Suprapubic skin (tissue), 4 donors: ENCODE data around the gene AGAP1. TPM values are rescaled to one million over a fixed set of nuclear protein-coding genes. Genes with fewer than 3 reads are reported as not detected.

ENCODE experiments used
- DNase-seq, 2 donors: peaks; one replicate each; pipeline ENCODE4 v3.0.0-alpha.2; 2019; ENCODE audit warnings: low spot score in 2 of 2
- H3K27ac ChIP-seq: fragments of 200-600 bp; sonication (generic); one replicate; pipeline ENCODE4 v1.5.1; 2019
- H3K27me3 ChIP-seq: fragments of 200-600 bp; sonication (generic); one replicate; pipeline ENCODE4 v1.5.1; 2019
- H3K36me3 ChIP-seq: fragments of 200-600 bp; sonication (generic); one replicate; pipeline ENCODE4 v1.5.1; 2019
- H3K4me1 ChIP-seq: fragments of 200-600 bp; sonication (generic); one replicate; pipeline ENCODE4 v1.5.1; 2019
- H3K4me3 ChIP-seq: fragments of 200-600 bp; sonication (generic); one replicate; pipeline ENCODE4 v1.5.1; 2019; ENCODE audit warnings: mild to moderate bottlenecking
- H3K9me3 ChIP-seq: fragments of 200-600 bp; sonication (generic); one replicate; pipeline ENCODE4 v1.5.1; 2019
- CTCF ChIP-seq, 2 donors: fragments of 200-600 bp in 1 of 2; fragments of 450-650 bp in 1 of 2; sonication (generic) in 1 of 2; IDR thresholded peaks; one replicate each; pipeline ENCODE4 v1.5.1; 2016 to 2019; ENCODE audit warnings: antibody characterized with exemption in 2 of 2, mild to moderate bottlenecking in 1 of 2, moderate library complexity in 1 of 2
- EP300 ChIP-seq: sonication (generic); formaldehyde crosslinking; IDR thresholded peaks from one replicate; pipeline ENCODE4 v1.6.1; 2017; ENCODE audit warnings: antibody characterized with exemption
- POLR2A ChIP-seq, 2 donors: fragments of 450-650 bp; IDR thresholded peaks; one replicate each; pipeline ENCODE4 v1.6.1; 2017; ENCODE audit warnings: antibody characterized with exemption in 2 of 2, mild to moderate bottlenecking in 2 of 2, moderate library complexity in 2 of 2
- POLR2AphosphoS5 ChIP-seq, 3 donors: sonication (generic); formaldehyde crosslinking; IDR thresholded peaks; one replicate each; pipeline ENCODE4 v1.6.1; 2017; ENCODE audit warnings: antibody characterized with exemption in 3 of 3
- WGBS: methylation state at CpG from one replicate; pipeline ENCODE4 v1.1.5; 2018; 5-methylcytosine and 5-hydroxymethylcytosine counted together
- total RNA-seq, 4 donors: library from RNA; depleted of rRNA; stranded (reverse); fragments of >200 nt; gene quantifications; one replicate each; pipeline ENCODE4 v1.1.0, GENCODE V29; 2016

Gene AGAP1
- total RNA-seq, 4 donors from 2014 or later: 14.1 to 30.7 (median 19.4) TPM

- TF ChIP-seq EP300 (no peak), CTCF (IDR thresholded peaks at IDR 0.05) (no peak), POLR2A (IDR thresholded peaks at IDR 0.05) (no peak), POLR2AphosphoS5 (IDR thresholded peaks at IDR 0.05) (no peak)
- H3K36me3 ChIP-seq: peaks cover 35% of the 10 kb centered on the region
- H3K27me3 ChIP-seq: no peaks in the 10 kb centered on the region
- no peak overlapping the region for H3K27ac ChIP-seq
- no peak overlapping the region for H3K4me3 ChIP-seq
- H3K4me1 ChIP-seq: no peaks in the 10 kb centered on the region
- WGBS: 80% methylated on average over 16 of the region's 16 CpGs
- H3K9me3 ChIP-seq: no peaks in the 10 kb centered on the region
- no peak for DNase-seq
Observed at GRCh38 chr2:235934774-235935484, 441.1 kb downstream of the AGAP1 start.

GRCh38 chr2:235935773-235936172 is 441.9 kb downstream of the AGAP1 start:
- Histone ChIP-seq H3K9me3 (no peaks in the 10 kb centered on the region), H3K36me3 (peaks cover 27% of the 10 kb centered on the region), H3K27ac (no peak overlapping the region), H3K4me1 (no peaks in the 10 kb centered on the region), H3K4me3 (no peak overlapping the region), H3K27me3 (no peaks in the 10 kb centered on the region)
- no peak for DNase-seq
- no peak for TF ChIP-seq POLR2AphosphoS5 (IDR thresholded peaks at IDR 0.05)
- TF ChIP-seq POLR2A (IDR thresholded peaks at IDR 0.05): no peak
- 90% methylated on average over 13 of the region's 13 CpGs for WGBS

GRCh38 chr2:235936493-235936892 is 442.6 kb downstream of the AGAP1 start:
- Histone ChIP-seq H3K27ac (no peak overlapping the region), H3K36me3 (peaks cover 20% of the 10 kb centered on the region), H3K9me3 (no peaks in the 10 kb centered on the region), H3K4me3 (no peak overlapping the region), H3K4me1 (no peaks in the 10 kb centered on the region), H3K27me3 (no peaks in the 10 kb centered on the region)
- no peak for TF ChIP-seq POLR2A (IDR thresholded peaks at IDR 0.05)
- TF ChIP-seq CTCF (IDR thresholded peaks at IDR 0.05): no peak
- no peak for TF ChIP-seq POLR2AphosphoS5 (IDR thresholded peaks at IDR 0.05)
- no peak for TF ChIP-seq EP300
- no peak for DNase-seq
- WGBS: 88% methylated on average over 8 of the region's 8 CpGs

GRCh38 chr2:235937087-235937486 is 443.2 kb downstream of the AGAP1 start:
- Histone ChIP-seq H3K27me3 (no peaks in the 10 kb centered on the region), H3K4me1 (no peaks in the 10 kb centered on the region), H3K4me3 (no peak overlapping the region), H3K27ac (no peak overlapping the region), H3K9me3 (no peaks in the 10 kb centered on the region), H3K36me3 (peaks cover 15% of the 10 kb centered on the region)
- no peak for DNase-seq
- 89% methylated on average over 10 of the region's 10 CpGs for WGBS
- TF ChIP-seq CTCF (IDR thresholded peaks at IDR 0.05) (no peak), POLR2A (IDR thresholded peaks at IDR 0.05) (no peak), EP300 (no peak), POLR2AphosphoS5 (IDR thresholded peaks at IDR 0.05) (no peak)

DNA sequence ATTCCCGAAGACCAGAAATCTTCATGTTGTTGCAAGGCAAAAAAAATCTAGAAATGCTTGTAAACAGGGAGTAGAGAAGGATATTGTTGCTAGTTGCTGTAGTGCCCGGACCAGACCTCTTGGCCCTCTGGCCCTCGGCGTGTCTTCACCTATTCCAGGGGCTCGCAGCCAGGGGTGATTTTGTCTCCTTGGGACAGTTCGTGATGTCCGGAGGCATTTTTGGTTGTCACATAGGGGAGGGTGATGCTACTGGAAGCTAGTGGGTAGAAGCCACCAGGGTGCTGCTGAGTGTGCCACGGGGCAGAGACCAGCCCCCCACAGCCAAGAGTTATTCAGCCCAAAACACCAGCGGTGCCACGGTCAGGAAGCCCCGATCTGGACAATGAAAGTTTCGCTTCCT is 443.7 kb downstream of the AGAP1 start:
- Histone ChIP-seq H3K9me3 (no peaks in the 10 kb centered on the region), H3K36me3 (peaks cover 11% of the 10 kb centered on the region), H3K27ac (no peak overlapping the region), H3K4me1 (no peaks in the 10 kb centered on the region), H3K4me3 (no peak overlapping the region), H3K27me3 (no peaks in the 10 kb centered on the region)
- 98% methylated on average over 12 of the region's 12 CpGs for WGBS
- no peak for TF ChIP-seq CTCF (IDR thresholded peaks at IDR 0.05)
- TF ChIP-seq EP300: no peak
- no peak for TF ChIP-seq POLR2A (IDR thresholded peaks at IDR 0.05)
- TF ChIP-seq POLR2AphosphoS5 (IDR thresholded peaks at IDR 0.05): no peak
- DNase-seq: no peak

GRCh38 chr2:235937936-235938335 is 444.1 kb downstream of the AGAP1 start:
- TF ChIP-seq CTCF (IDR thresholded peaks at IDR 0.05): no peak
- no peak for TF ChIP-seq EP300
- TF ChIP-seq POLR2AphosphoS5 (IDR thresholded peaks at IDR 0.05): no peak
- no peak for TF ChIP-seq POLR2A (IDR thresholded peaks at IDR 0.05)
- Histone ChIP-seq H3K36me3 (peaks cover 11% of the 10 kb centered on the region), H3K27ac (no peak overlapping the region), H3K4me3 (no peak overlapping the region), H3K27me3 (no peaks in the 10 kb centered on the region), H3K9me3 (no peaks in the 10 kb centered on the region), H3K4me1 (no peaks in the 10 kb centered on the region)
- WGBS: 96% methylated on average over 11 of the region's 12 CpGs
- DNase-seq: no peak
